Fibroblast of skin of left quadriceps (primary cell): ENCODE measurements around the gene SMIM15.
"Not testable (repeated sequence)": the region's sequence is repeated elsewhere in the genome, so short reads cannot be mapped to it uniquely, and the experiment has no call there.

Experiments used
- DNase-seq, 2 experiments: peaks; one replicate each; pipeline ENCODE4 v3.0.0-alpha.2; 2013; ENCODE audit warnings: low read depth in 2 of 2

SMIM15 gene, protein sequence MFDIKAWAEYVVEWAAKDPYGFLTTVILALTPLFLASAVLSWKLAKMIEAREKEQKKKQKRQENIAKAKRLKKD

DNA sequence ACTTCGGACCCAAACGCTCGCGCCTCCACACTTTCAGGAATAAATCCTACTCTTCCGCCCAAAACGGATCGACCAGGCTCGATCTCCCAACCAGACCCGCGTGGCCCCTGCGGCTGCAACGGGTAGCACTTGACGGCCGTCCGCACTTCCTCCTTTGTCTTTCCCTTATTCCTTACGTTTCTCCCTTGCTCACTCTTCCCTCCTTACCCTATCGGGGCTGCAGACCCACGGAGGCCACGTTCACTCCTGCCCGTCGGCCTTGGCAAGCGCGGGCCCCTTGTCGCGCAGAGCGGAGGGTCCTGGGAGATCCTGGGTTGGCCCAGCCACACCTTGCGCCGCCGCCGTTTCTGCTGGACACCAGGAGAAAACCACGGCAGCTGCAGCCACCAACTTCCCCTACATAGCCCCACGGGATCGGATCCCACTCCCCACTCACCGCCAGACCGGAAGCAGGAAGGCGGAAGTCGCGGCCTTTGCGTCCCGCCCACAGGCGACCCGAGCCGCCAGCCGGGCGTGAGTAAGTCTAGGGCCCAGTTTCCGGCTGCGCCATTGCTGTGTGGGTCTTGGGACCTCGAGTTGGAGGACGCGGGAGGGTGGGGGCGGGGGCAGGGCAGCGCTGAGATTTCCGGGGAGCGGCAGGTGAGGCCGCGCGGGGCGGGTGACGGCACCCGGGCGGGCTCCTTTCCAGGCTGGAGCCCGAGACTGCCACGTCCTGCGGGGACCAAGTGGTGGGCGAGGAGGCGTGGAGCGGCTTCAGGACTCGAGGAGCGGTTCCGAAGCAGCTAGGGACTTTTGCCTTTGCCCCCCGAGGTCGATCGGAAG lies at the start of gene SMIM15:
TSS of gene SMIM15 (minus strand) at position 459 of the 822 bp plus-strand sequence. CDS start 2,297 bp downstream, outside the sequence.
- DNase-seq: peak; percentile 67 to 73

GRCh38 chr5:61207884-61208283 lies 45.6 kb upstream of the SMIM15 start:
- DNase-seq: no peak

- DNase-seq: no peak
Measured at GRCh38 chr5:61205013-61205412, 42.7 kb upstream of the SMIM15 start.

DNA sequence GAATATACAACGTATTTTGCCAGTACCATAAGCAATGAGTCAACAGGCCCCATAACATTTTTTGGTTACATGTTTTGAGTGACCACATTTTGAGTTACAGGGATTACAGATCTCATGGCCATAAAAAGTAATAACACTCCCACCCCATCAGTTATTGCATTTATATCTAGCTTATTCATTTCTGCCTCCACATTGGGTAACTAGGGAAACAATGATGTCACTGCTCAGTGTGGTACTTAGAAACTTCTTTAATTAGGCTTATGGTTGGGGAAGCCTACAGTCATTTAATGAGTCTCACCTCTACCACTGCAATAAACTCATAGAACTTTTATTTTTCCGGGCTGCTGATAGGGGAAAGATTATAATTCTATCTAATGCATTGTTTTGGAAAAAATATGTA lies 39.9 kb upstream of the SMIM15 start:
- peak; percentile 40 to 48 for DNase-seq

DNA sequence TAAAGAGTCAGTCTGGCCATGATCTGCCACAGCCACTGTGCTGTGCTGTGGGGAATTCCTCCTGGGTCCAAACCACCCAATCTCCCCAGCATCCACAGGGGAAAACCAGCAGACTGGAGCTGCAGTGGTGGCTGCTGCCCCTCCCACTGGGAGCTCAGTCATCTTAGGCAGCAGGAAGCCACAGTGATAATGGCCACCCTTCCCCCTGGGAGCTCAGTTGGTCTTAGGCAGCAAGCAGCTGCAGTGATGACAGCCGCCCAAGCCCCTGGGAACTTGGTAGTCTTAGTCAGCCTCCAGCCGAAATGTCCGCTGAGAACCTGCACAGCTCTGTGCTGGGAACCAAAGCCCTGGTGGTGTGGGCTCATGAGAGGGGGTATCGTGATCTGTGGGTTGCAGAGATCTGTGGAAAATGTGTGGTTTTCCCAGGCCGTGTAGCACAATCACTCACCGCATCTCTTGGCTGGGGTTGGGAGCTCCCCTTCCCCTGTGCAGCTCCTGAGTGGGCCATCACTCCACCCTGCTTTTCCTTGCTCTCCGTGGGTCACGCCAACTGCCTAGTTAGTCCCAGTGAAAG lies 38.4 kb upstream of the SMIM15 start:
- DNase-seq: peak in 1 of 2 experiments; percentile 3

DNA sequence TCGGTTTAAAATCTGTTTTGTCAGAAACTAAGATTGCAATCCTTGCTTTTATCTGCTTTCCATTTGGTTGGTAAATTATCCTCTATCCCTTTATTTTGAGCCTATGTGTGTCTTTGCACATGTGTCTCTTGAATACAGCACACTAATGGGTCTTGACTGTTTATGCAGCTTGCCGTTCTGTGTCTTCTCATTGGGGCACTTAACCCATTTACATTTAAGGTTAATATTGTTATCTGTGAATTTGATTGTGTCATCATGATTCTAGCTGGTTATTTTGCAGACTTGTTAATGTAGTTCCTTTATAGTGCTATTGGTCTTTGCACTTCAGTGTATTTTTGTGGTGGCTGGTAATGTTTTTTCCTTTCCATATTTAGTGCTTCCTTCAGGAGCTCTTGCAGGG lies 36.3 kb upstream of the SMIM15 start:
- DNase-seq: no peak

- not testable (repeated sequence) for DNase-seq
Measured at GRCh38 chr5:61187826-61188225, 25.6 kb upstream of the SMIM15 start.

- not testable (repeated sequence) for DNase-seq
Measured at GRCh38 chr5:61187352-61187751, 25.1 kb upstream of the SMIM15 start.

- no peak for DNase-seq
Measured at GRCh38 chr5:61186634-61187033, 24.4 kb upstream of the SMIM15 start.

DNA sequence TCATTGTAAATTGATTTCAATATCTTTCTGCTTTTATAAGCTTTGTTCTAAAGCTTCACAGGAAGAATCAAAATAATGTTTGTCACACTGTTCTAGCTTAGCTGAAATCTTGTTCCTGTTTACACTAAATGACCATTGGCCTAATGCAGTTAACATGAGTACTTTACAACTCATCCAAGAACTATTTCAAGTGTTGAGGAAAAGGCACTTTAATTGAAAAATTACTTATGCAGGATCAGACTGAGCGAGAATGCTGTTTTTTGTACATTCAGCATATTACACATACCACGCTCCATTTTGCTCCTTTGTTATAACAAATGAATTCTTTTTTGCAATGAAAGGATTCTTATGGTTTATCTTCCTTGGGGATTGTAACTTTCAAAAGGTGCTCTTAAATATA lies 22.4 kb upstream of the SMIM15 start:
- no peak for DNase-seq

GRCh38 chr5:61183538-61183937 lies 21.3 kb upstream of the SMIM15 start:
- DNase-seq: no peak

DNA sequence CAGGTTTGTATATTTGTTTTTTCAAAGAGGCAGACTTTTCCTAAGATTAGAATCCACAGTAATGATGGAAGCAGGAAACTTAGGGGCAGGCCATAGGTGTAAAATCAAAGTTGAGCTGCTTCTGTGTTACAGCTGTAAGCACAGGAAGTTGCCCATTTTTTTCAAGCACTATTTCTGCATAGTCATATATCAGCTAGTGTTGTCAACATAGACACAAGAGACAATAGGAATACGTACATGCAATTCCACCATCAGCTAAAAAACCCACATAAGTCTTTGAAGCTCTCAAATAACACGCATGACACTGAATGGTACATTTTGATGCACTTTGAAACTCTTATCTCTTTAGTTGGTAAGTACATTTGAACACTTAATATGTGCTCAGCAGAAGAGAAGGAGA lies 20.2 kb upstream of the SMIM15 start:
- no peak for DNase-seq

DNA sequence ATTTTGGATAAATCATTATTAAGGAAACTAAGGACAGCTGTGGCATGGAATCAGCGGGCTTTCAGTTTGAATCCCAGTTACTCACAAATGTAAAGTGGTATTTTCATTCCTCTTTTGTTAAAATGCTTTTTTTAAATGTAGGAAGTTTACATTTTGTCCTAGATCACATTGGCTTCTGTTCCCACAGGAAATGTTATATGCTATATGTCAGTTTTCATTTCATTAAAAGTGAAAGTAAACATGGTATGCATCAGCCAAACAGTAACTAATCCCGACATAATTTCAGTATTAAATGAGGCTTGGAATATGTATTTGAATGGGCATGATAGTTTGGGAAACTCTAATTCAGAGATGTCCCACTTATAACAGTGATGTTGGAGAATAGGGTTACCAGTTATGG lies 18.6 kb upstream of the SMIM15 start:
- no peak for DNase-seq

- no peak for DNase-seq
Measured at GRCh38 chr5:61178702-61179101, 16.4 kb upstream of the SMIM15 start.

- no peak for DNase-seq
Measured at GRCh38 chr5:61177716-61178115, 15.4 kb upstream of the SMIM15 start.

GRCh38 chr5:61177070-61177469 lies 14.8 kb upstream of the SMIM15 start:
- DNase-seq: no peak

- no peak for DNase-seq
Measured at GRCh38 chr5:61176631-61177030, 14.4 kb upstream of the SMIM15 start.

DNA sequence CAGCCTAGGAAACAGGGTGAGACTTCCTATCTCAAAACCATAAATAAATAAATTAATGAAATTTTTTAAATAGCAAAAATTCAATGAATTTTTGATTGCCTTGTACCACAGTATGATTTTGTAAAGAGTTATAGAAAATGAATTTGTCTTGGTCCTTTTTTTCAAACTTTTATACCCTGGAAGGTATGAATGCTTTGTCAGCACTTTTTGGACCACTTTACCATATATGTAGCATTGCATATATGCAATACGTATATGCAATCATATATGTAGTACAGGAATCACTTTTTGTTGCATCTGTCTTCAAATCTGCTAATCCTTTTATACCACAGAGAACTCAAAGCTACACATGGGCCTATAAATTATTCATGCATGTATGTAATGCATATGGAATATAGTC lies 9.2 kb upstream of the SMIM15 start:
- no peak for DNase-seq

DNA sequence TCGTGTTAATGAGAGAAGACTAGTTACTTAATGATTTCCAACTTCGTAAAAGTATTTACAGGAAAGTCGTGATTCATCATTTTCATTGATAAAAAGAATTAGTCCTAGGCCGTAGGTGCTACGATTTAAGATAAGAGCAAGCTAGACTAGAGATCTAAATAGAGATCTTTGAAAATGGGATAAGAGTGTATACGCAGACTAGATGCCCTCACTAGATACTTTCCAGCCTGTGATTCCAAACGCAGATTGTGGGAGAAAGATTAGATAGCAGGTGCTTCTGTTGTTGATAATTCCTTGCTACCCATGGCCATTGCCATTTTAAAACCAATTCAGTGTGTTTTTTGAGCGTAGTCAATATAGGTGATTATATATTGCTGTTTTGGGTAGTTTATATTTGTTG lies 6.7 kb upstream of the SMIM15 start:
- no peak for DNase-seq

- peak; percentile 23 to 29 for DNase-seq
Measured at GRCh38 chr5:61167382-61167781, 5.1 kb upstream of the SMIM15 start.

DNA sequence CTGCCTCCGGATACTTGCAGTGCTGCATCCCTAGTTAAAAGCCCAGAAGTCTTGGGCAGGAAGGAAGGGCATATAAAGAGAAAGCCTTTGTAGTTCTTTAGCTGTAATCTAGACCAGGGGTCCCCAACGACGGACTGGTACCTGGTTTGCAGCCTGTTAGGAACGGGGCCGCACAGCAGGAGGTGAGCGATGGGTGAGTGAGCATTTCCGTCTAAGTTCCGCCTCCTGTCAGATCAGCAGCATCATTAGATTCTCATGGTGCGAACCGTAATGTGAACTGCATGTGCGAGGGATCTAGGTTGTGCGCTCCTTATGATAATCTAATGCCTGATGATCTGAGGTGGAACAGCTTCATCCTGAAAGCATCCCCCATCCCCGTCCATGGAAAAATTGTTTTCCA lies 1.6 kb upstream of the SMIM15 start:
- DNase-seq: no peak

DNA sequence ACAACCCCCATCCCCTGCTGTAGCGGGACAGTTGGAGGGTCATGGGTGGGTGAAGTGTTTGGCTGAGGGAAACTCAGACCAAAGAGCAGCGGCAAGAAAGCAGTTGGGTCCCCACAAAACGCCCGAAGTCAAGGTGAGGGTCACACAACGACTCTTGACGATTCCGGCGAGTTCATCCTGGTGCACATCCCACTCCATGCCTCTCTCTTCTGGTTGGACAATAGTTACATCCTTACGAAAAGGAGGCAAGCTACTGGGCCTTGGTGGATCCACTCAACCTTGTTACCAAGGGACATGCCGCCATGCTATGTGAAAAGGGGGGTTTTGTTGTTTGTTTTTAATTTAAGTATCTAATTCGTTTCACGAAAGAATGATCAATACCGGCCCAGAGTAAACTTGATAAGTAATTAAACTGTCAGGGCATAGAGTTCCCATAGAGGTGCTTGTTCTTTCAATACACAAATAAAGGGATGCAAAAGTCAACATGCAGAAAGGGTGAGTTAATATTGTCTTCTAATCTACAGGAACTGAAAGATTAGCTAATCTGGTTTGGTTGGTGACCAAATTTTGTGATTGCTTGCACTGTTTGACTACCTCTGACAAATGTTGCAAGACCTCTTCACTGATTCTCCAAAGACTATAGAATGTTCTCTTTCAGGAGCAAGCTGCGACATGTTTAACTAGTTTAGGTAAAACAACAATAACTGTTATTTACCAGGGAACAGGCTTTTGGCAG lies 732 bp upstream of the SMIM15 start:
- no peak for DNase-seq

DNA sequence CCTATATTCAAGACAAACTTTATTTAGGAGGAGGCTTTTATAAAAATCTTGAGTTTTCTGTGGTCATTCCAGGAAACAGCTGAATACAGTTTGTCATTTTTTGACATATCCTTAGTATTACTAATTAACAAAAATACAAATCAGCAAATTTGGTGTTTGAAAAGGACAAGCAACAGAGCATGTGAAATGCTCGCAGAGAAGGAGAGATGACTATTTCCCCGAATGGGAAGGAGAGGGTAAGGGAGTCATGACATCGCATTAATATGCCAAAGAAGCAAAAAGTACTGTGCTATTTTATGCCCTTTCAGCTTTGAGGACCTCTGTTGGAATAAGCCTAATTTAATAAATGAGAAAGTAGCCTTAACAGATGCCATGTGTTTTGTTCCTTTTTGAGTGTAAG lies 1.8 kb downstream of the SMIM15 start:
- DNase-seq: no peak
